MCF 10A (cell line): ENCODE results near the gene SOX2. TPM values are rescaled to one million over a fixed set of nuclear protein-coding genes. Genes with fewer than 3 reads are reported as not detected.

Experiments used
- BruUV-seq: library from RNA; stranded (reverse); fragments of 400-500 nt; replicated peaks from 2 replicates; lab custom pipeline; 2021; lab: Mats Ljungman, UMichigan
- CTCF ChIA-PET: fragments of 300-600 bp; sonication (Branson Sonifier 250); formaldehyde crosslinking; extraction: SDS; loops from one replicate; lab custom pipeline; 2021; ENCODE audit warnings: antibody characterized with exemption, inconsistent platforms; lab: Yijun Ruan, JAX
- POLR2A ChIA-PET: fragments of 300-600, 350-650 bp; sonication (Branson Sonifier 250); formaldehyde crosslinking; extraction: SDS; loops from one replicate; lab custom pipeline; 2020; ENCODE audit warnings: antibody characterized with exemption, inconsistent platforms; lab: Yijun Ruan, JAX
- DNase-seq: peaks from one replicate; pipeline ENCODE4 v3.0.0-alpha.2; 2018; ENCODE audit not compliant: unreplicated experiment
- H3K27ac Mint-ChIP-seq: one replicate; pipeline ENCODE4 v1.8.0; 2022; ENCODE audit warnings: mild to moderate bottlenecking, low read depth, mixed read lengths; ENCODE audit not compliant: unreplicated experiment
- H3K27me3 Mint-ChIP-seq: one replicate; pipeline ENCODE4 v1.8.0; 2022; ENCODE audit warnings: mixed read lengths; ENCODE audit not compliant: insufficient read depth, unreplicated experiment
- H3K36me3 Mint-ChIP-seq: one replicate; pipeline ENCODE4 v1.8.0; 2022; ENCODE audit warnings: mild to moderate bottlenecking, moderate library complexity, mixed read lengths; ENCODE audit not compliant: insufficient read depth, unreplicated experiment
- H3K4me1 Mint-ChIP-seq: one replicate; pipeline ENCODE4 v1.8.0; 2022; ENCODE audit warnings: mixed read lengths; ENCODE audit not compliant: insufficient read depth, unreplicated experiment
- H3K4me3 Mint-ChIP-seq: one replicate; pipeline ENCODE4 v1.8.0; 2022; ENCODE audit warnings: mild to moderate bottlenecking, moderate library complexity, mixed read lengths; ENCODE audit not compliant: unreplicated experiment
- H3K9me3 Mint-ChIP-seq: one replicate; pipeline ENCODE4 v1.8.0; 2022; ENCODE audit warnings: mixed read lengths; ENCODE audit not compliant: unreplicated experiment
- intact Hi-C: fragments of 100-400 bp; cut with micrococcal nuclease; formaldehyde crosslinking; loops from 2 replicates; pipeline ENCODE4 v1.14.1; 2022
- total RNA-seq: library from RNA; stranded (reverse); gene quantifications from 2 replicates; pipeline ENCODE4 v1.2.3, GENCODE V29; 2022
- TF ChIP-seq, protein P1 (sequence below): fragments of 200-600 bp; IDR thresholded peaks from one replicate; pipeline ENCODE4 v1.8.0; 2022; ENCODE audit warnings: antibody characterized with exemption, mild to moderate bottlenecking; ENCODE audit not compliant: unreplicated experiment

Gene SOX2
- total RNA-seq, 1 experiment from 2014 or later: not detected

GRCh38 chr3:181738551-181738950, 26.8 kb downstream of the SOX2 start:
- H3K27ac Mint-ChIP-seq: no peak overlapping the region
- no peaks in the 10 kb centered on the region for H3K4me1 Mint-ChIP-seq
- H3K36me3 Mint-ChIP-seq: no peaks in the 10 kb centered on the region
- H3K4me3 Mint-ChIP-seq: no peak overlapping the region
- ChIA-PET POLR2A (no interaction called here), CTCF (no interaction called here)
- TF ChIP-seq, protein P1, sequence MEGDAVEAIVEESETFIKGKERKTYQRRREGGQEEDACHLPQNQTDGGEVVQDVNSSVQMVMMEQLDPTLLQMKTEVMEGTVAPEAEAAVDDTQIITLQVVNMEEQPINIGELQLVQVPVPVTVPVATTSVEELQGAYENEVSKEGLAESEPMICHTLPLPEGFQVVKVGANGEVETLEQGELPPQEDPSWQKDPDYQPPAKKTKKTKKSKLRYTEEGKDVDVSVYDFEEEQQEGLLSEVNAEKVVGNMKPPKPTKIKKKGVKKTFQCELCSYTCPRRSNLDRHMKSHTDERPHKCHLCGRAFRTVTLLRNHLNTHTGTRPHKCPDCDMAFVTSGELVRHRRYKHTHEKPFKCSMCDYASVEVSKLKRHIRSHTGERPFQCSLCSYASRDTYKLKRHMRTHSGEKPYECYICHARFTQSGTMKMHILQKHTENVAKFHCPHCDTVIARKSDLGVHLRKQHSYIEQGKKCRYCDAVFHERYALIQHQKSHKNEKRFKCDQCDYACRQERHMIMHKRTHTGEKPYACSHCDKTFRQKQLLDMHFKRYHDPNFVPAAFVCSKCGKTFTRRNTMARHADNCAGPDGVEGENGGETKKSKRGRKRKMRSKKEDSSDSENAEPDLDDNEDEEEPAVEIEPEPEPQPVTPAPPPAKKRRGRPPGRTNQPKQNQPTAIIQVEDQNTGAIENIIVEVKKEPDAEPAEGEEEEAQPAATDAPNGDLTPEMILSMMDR: no peak
- no peaks in the 10 kb centered on the region for H3K9me3 Mint-ChIP-seq
- BruUV-seq: no TSS peak
- DNase-seq: no peak
- no peaks in the 10 kb centered on the region for H3K27me3 Mint-ChIP-seq
- intact Hi-C loops: no loop called here

DNA sequence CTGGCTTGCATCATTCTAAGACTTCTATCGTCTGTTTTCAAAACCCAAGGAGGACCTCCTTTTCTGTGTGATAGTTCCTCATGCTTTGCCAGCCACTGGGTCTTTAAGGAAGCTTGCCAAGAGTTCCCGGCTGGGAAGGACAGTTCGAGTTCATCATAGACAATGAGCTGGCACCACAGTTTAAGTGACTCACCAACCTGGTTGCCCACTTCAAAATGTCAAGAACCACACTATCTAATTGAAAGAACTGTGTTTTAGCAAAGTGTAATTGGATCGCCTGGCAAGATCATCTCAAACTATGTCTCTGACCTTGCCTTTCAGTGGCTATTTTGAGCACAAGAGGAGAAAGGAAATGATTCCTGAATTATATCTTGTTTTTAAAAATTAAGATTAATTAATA, 27.9 kb downstream of the SOX2 start:
- Mint-ChIP-seq H3K4me3 (no peak overlapping the region), H3K4me1 (no peaks in the 10 kb centered on the region), H3K27ac (no peak overlapping the region), H3K9me3 (no peaks in the 10 kb centered on the region), H3K36me3 (no peaks in the 10 kb centered on the region), H3K27me3 (no peaks in the 10 kb centered on the region)
- TF ChIP-seq, protein P1: no peak
- no peak for DNase-seq
- ChIA-PET POLR2A (no interaction called here), CTCF (no interaction called here)
- BruUV-seq: no TSS peak
- intact Hi-C loops: no loop called here

DNA sequence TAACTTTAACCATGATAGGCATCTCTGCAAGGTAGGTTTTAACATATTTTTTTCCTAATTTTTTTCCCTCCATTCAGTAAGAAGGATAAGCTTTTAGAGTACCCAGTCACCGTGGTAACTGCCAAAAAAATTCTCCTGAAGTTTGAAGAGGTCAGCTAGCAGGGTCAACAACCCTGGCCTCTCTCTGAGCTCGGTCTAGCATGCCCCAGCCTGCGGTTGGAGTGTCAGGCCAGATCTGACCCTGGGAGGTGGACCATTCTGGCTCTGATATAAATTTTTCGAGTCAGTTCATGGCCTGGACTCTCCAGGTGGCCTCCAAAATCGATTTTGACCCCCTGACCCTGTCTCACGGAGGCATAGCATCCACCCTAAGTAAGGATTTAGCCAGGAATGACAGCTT, 29.7 kb downstream of the SOX2 start:
- H3K9me3 Mint-ChIP-seq: no peaks in the 10 kb centered on the region
- TF ChIP-seq, protein P1: no peak
- no peak overlapping the region for H3K4me3 Mint-ChIP-seq
- intact Hi-C loops: no loop called here
- no peaks in the 10 kb centered on the region for H3K36me3 Mint-ChIP-seq
- ChIA-PET POLR2A (no interaction called here), CTCF (no interaction called here)
- BruUV-seq: no TSS peak
- no peaks in the 10 kb centered on the region for H3K27me3 Mint-ChIP-seq
- no peaks in the 10 kb centered on the region for H3K4me1 Mint-ChIP-seq
- no peak overlapping the region for H3K27ac Mint-ChIP-seq
- no peak for DNase-seq

DNA sequence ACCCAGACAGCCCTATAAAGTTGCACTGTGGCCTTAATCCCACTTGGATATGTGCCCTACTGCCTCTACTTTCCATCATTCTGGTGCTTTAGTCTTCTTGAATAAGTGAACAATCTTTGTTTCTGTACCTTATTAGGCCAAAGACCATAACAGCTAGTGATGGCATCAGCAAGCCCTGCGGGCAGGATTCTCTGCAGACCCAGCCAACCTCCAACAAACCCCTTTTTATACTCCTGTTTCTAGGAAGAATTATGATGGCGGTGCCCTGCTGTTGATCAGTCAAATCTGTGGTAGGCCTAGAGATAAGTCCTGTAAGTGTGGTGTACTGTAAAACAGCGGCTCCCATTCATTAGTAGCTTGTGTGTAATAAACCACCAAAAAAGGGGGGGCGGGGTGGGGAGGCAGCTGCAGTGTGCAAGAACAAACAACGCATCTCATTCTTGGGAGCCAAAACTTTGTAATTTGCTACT, 40.5 kb downstream of the SOX2 start:
- Mint-ChIP-seq H3K4me1 (no peaks in the 10 kb centered on the region), H3K27ac (no peak overlapping the region), H3K36me3 (no peaks in the 10 kb centered on the region), H3K27me3 (no peaks in the 10 kb centered on the region), H3K4me3 (no peak overlapping the region), H3K9me3 (no peaks in the 10 kb centered on the region)
- no TSS peak for BruUV-seq
- ChIA-PET CTCF (no interaction called here), POLR2A (no interaction called here)
- TF ChIP-seq, protein P1: no peak
- intact Hi-C loops: no loop called here
- no peak for DNase-seq
